HG03066 (cell line): ENCODE results near the gene STK36.

ENCODE experiments used
- ATAC-seq: cut with Tn5 transposase; IDR thresholded peaks from one replicate; pipeline ENCODE4 v1.9.1; 2021; ENCODE audit warnings: low read depth; ENCODE audit not compliant: unreplicated experiment

Gene STK36

GRCh38 chr2:218671654-218672566, at the start of gene STK36, which contains the start of gene RNF25:
Gene STK36, plus strand, starts transcription at chr2:218672086. Its CDS starts 744 bp downstream, at chr2:218672830.
Gene RNF25, minus strand, starts transcription at chr2:218672002. Its CDS starts 32 bp downstream, at chr2:218671970.
- ATAC-seq = peak; percentile 98

- no peak for ATAC-seq
Observed at GRCh38 chr2:218622606-218623365, 49.1 kb upstream of the STK36 start.

GRCh38 chr2:218623366-218623705, 48.5 kb upstream of the STK36 start:
- no peak for ATAC-seq

- no peak for ATAC-seq
Observed at GRCh38 chr2:218626369-218626768, 45.5 kb upstream of the STK36 start.

GRCh38 chr2:218627939-218628338, 43.9 kb upstream of the STK36 start:
- no peak for ATAC-seq

- no peak for ATAC-seq
Observed at GRCh38 chr2:218631837-218632236, 40.0 kb upstream of the STK36 start.

GRCh38 chr2:218635719-218636118, 36.2 kb upstream of the STK36 start:
- no peak for ATAC-seq

GRCh38 chr2:218638372-218638771, 33.5 kb upstream of the STK36 start:
- ATAC-seq = no peak

GRCh38 chr2:218642121-218642656, 29.7 kb upstream of the STK36 start:
- ATAC-seq = no peak

- ATAC-seq = no peak
Observed at GRCh38 chr2:218642786-218643185, 29.1 kb upstream of the STK36 start.

- ATAC-seq = no peak
Observed at GRCh38 chr2:218643751-218644310, 28.1 kb upstream of the STK36 start.

GRCh38 chr2:218644721-218645120, 27.2 kb upstream of the STK36 start:
- no peak for ATAC-seq

GRCh38 chr2:218645126-218645525, 26.8 kb upstream of the STK36 start:
- no peak for ATAC-seq

- ATAC-seq = no peak
Observed at GRCh38 chr2:218648088-218648786, 23.6 kb upstream of the STK36 start.

- ATAC-seq = no peak
Observed at GRCh38 chr2:218648787-218649100, 23.1 kb upstream of the STK36 start.

- ATAC-seq = no peak
Observed at GRCh38 chr2:218655751-218656150, 16.1 kb upstream of the STK36 start.

GRCh38 chr2:218658671-218659257, 13.1 kb upstream of the STK36 start:
- ATAC-seq = peak; percentile 42

GRCh38 chr2:218659258-218659987, 12.5 kb upstream of the STK36 start, which contains the start of the genes BCS1L and ZNF142:
Gene BCS1L, plus strand, starts transcription at chr2:218659683. Its CDS starts 1,305 bp downstream, at chr2:218660988.
Gene ZNF142, minus strand, starts transcription at chr2:218659623. Its CDS starts 3,194 bp downstream, at chr2:218656429.
- peak; percentile 96 for ATAC-seq

- no peak for ATAC-seq
Observed at GRCh38 chr2:218659988-218660358, 11.9 kb upstream of the STK36 start.
